HG02852 (cell line): ENCODE data around the gene FAM168A.
"Not testable (repeated sequence)": the region's sequence is repeated elsewhere in the genome, so short reads cannot be mapped to it uniquely, and the experiment has no call there.

Experiments used
- ATAC-seq: cut with Tn5 transposase; IDR thresholded peaks from one replicate; pipeline ENCODE4 v1.9.1; 2021; ENCODE audit warnings: mild to moderate bottlenecking, moderate library complexity; ENCODE audit not compliant: unreplicated experiment

Gene FAM168A

DNA sequence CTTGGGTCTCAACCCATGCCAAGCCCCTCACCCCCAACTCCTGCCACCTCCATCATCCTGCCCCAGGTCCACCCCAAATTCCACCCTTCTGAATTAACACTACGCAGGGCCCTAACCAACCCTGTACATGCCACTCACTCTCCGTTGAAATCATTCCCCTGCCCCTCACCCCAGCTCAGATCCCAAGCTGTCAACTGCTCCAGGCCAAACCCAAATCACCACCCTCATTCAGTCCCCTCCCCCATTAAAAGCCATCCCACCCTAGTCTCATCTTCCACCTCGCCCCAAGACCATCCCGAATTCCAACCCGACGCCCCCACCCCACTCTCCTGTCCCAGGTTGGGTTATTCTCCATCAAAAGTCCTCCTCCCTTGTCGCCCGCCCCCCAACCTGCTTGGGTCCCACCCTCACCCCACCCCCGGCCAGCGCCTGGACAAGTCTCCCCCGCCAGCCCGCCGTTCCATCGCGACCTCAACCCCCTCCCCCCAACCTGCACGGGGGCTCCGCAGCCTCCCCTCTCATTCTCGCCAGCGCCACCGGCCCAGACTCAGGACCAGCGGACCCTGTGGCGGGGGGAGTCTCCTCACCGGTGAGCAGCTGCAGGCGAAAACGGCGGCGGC, 466 bp downstream of the FAM168A start:
- no peak for ATAC-seq

DNA sequence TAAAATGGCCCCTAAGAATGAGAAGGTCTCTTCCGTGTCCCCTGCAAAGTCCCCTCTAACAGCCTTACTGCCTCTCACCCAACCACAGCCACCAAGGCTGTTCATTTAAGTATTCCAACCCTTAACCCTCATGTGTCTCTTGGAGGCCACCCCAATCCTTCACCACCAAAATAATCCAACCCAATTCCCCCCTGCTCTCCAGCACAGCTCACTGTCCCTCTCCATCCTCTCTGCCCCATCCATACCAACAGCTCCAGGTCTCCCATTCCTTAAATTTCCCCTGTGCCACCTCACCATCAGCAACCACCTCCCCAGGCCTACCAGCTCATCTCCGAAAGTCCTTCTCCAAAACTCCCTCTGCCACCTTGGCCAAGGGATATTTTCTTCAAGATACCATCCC, 1.4 kb downstream of the FAM168A start:
- ATAC-seq = no peak

DNA sequence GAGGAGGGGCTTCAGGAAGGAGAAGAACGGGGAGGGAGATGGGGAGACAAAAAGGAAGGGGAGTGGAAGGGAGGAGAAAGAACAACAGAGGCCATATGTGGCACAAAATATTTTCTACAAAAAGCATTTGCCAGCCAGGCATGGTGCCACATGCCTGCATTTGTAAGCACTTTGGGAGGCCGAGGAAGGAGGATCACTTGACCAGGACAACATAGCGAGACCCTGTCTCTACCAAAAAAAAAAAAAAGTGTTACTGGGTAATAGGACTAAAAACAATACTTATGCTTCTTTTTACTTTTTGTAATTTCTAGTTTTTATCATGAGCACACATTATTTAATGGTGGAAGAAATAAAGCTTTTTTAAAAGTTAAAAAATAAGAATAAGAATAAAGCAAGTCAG, 5.3 kb downstream of the FAM168A start:
- ATAC-seq = no peak

DNA sequence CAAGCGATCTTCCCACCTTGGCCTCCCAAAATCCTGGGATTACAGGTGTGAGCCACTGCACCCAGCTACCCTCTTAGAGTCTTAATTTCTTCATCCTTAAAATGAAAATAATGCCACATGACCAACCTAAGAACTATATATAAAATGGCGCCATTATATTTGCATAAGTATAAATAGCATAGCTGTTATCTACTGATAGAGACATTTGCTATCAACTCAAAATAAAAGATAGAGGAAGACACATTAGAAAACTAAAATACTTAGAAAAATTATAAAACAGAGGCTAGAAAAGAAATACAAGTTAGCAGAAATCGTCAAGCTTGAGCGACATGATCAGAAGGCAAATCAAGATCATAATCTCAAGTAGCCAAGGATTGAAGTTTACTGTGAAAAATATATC, 6.2 kb downstream of the FAM168A start:
- ATAC-seq = no peak

DNA sequence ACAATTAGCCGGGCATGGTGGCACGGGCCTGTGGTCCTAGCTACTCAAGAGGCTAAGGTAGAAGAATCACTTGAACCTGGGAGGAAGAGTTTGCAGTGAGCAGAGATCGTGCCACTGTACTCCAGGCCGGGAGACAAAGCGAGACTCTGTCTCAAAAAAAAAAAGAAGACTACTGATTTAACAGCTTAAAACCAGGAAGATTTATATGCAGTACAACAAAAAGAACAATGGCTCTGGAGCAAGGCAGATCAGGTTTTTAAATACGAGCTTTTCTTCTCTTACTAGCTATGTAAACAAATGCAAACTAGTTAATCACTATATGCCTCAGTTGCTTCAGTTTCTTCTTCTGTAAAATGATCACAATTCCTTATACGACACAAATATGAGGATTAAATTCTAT, 6.9 kb downstream of the FAM168A start:
- ATAC-seq = no peak

DNA sequence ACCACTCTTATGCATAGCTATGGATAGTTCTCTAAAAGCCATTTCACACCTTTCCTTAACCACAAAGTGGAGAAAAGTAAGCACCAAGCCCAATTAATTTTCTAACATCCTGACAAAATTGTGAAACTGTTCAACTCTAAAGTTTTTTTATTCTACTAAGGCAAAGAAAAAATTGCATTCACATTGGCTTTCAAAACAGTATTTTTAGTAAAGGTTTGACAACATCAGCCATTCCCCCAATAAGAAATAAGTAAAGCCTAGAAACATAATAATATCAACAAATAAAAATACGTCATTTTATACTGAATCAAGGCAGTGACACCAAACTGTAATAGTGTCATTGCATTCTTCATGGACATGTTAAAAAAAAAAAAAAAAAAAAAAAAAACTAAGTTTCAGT, 11.1 kb downstream of the FAM168A start:
- ATAC-seq = no peak

DNA sequence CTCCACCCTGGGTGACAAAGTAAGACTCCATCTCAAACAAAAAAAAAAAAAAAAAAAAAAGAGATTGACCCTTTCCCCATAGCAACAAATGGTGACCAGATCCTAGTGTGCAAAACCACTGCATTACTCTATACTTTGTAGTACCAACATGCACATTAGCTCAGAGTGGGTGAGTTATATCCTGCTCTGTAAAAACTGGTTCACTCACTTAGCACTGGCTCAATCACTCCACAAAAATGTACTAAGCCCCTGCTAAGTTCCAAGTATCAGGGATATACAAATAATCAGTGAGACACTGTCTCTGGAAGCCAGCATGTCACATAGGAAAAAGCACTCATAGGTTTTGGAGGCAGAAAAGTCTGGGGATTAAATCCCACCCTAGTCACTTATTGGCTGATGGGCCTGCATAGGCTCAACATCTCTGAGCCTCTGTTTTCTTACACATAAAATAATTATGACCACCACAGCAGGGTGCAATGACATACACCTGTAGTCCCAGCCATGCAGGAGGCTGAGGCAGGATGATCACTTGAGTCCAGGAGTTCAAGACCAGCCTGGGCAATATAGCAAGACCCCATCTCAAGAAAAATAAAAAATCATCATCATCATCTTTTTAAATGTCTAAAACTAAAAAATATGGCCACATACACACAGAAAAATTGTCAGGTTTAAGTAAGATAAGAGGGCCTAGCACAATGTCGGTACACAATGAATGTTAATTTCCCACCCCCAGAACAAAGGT, 11.9 kb downstream of the FAM168A start:
- no peak for ATAC-seq

DNA sequence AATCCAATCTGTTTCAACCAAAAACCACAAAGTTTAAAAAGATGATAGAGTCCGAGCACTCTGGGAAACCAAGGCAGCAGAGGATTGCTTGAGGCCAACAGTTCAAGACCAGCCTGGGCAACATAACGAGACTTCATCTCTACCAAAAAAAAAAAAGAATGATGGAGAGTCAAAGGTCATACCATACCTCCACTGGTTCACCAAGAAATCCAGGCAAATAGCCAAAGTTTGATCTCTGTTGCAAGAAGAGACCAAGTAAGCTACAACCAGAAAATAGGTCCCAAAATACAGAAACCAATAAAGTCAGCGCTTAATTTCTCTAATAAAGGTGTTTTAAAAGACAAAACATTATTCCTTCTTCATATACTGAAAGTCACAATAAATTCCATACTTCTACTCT, 13.1 kb downstream of the FAM168A start:
- ATAC-seq = no peak

DNA sequence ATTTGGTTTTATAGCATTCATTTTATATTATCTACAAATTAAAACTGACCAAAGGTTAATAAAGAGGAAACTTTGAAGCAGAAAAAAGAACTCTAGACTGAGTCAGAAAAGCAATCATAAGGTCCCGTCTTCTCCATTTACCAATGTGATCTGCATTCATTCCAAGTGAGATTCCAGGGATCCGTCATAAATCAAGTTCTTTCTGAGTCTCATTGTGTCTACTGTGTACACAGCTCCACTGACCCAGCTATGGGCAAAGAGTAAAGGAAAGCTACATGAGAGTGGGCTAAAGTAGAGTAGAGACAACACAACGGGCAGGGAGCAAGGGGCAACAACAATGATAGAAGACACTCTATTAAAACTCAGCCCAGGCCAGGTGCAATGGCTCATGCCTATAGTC, 15.3 kb downstream of the FAM168A start:
- ATAC-seq = no peak

DNA sequence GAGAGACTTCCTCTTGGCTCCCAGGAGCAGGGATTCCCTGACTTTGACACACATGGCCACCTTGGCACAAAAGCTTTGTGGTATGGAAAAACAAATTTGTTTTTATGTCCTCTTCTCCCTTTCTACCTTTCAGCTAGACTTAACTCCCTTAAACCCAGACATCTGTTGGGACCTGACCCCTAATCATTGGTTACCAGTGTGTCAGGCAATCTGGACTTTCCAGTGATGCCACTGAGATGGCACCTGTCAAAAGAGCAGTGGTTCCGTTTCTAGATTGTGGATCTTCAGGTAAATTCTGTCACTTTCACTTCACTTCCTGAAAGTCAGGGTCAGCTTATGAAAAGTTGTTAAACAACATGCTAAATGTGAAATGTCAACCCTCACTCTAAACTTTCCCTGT, 17.2 kb downstream of the FAM168A start:
- ATAC-seq = not testable (repeated sequence)

DNA sequence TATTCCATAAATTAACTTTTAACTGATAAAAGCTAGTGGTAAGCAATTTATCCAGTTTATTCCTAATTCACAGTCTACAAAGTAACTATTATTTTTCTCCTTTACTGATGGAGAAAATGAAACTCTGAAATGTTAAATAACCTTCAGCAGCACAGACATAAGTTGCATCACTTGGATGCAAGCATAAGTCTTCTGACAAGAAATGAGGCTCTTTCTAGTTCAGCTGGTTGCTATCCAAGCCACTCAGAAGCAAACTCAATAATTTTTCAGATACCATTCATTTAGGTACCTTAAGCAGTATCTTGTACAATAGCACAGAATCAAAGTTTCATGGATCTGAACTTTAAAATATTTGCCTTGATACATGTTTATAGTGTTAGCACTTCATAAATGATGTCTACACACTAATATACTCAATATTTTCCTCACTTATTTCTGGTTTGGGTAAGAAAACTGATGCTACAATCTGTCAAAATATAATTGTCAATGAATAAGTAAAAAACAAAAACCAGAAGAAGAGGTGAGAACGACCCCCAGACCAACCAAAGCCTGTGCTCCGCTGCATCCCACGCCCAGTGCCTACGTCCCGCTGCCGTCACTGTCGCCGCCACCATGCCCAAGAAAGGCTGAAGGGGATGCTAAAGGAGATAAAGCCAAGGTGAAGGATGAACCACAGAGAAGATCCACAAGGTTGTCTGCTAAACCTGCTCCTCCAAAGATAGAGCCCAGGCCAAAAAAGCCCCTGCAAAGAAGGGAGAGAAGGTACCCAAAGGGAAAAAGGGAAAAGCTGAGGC, 18.1 kb downstream of the FAM168A start:
- no peak for ATAC-seq

DNA sequence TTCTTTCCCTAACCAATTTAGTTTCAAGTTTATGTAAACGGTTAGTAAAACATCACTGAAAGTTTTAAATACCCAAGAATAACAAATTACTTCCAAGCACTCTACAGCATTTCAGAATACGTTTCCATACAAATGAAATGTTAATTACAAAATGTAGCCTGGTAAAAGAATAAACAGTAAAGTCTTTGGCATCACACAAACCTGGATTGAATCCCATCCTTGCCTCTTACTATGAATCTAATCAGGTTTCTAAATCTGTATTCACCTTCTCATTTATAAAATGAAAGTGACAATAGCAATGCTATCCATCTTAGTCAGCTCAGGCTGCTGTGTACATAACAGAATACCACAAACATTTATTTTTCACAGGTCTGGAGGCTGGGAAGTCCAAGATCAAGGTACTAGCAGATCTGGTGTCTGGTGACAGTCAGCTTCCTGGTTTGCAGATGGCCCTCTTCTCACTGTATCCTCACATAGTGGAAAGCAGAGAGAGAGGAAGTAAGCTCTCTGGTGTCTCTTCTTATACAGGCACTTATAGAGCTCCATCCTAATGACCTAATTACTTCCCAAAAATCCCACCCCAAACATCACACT, 19.2 kb downstream of the FAM168A start:
- no peak for ATAC-seq

DNA sequence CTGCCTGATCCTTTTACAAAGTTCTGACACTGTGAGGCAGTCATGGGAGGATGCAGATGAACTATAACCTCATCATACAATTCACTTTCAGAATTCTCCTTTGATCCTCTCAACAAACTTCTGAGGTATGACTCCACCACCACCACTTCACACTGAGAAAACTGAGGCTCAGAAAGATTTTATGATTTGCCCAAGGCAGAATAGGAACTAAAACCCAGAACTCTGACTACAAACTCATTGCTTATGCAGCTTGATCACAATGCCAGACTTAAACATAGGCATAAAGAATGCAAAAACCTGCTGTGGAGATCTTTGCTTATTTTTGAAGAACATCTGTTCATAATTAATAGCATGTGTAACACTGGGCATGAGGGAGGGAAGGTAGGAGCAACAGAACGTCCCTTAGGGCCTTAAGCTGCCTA, 20.4 kb downstream of the FAM168A start:
- ATAC-seq = no peak

DNA sequence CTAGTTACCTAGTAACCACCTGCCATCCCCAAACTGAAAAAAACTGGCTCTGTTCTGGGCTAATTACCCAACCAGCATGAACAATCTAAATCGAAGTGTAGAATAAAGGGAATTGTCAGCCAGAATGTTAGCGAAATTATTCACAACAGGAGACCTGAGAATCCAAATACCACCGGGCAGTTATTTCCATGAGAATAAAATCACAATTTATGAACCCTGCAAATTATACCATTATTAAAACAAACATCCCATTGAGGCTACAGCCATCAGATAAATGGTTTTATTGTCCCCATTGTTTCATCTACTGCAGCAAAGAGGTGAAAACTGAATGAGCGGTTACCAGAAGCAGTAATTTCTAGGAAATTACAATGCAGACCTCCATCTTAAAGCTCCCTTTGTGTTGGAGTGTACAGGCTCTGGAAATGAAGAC, 21.7 kb downstream of the FAM168A start:
- ATAC-seq = no peak

DNA sequence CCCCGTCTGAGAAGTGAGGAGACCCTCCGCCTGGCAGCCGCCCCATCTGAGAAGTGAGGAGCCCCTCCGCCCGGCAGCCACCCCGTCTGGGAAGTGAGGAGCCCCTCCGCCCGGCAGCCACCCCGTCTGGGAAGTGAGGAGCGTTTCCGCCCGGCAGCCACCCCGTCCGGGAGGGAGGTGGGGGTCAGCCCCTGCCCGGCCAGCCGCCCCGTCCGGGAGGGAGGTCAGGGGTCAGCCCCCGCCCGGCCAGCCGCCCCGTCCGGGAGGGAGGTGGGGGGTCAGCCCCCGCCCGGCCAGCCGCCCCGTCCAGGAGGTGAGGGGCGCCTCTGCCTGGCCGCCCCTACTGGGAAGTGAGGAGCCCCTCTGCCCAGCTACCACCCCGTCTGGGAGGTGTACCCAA, 25.9 kb downstream of the FAM168A start:
- ATAC-seq = not testable (repeated sequence)

DNA sequence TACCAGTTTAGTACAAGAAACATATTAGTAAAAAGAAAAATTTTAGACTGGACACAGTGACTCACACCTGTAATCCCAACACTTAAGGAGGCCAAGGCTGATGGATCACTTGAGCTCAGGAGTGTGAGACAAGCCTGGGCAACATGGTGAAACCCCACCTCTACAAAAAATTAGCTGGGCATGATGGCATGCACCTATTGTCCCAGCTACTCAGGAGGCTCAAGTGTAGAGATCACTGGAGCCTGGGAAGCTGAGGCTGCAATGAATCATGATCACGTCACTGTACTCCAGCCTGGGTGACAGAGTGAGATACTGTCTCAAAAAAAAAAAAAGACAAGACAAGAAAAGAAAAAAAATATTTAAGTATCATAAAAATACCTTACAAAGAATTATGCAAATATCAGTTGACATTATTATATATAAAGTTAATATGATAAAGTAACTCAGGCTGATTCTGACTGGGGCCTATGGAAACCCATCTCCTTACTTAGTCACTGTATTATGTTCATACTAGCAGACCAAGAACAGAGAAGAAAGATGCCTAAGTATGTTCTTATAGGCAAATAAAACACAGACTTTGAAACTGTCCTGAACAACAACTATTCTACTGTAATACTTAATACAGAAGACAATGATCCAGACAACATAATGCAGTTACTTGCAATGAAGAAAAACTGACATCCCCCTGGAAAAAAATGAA, 27.3 kb downstream of the FAM168A start:
- no peak for ATAC-seq

DNA sequence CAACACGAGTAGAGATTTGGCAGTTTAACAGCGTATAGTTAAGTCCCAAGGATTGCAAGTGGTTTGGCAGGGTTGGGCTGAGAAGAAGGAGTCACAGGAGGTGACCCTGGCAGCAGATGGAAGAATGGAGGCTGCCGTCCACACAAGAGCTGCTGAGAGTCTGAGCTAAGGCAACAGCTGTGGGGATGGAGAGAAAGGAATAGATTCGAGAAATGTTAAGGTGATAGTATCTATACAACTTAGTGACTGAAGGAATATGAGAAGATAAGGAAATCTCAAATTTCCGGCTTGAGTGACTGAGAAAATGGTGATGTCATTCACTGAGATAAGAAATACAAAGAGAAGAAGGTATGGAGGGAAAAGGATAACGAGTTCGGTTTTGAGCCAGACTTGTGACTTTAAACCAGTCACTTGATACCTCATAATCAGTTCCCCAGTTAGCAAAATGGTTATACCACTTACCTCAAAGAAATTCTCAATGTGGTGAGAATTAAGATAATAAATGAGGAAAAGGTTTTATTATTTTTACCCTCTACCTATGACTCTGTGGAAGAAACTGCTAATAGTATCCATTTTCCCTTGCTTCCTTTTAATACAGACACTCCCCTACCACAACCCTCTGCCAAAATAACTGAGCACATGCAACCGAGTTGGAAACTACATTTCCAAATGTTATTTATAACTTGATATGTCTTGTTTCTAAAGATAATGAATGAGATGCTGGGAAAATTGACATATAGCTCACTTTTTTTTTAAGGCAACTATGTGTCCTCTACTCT, 30.7 kb downstream of the FAM168A start:
- ATAC-seq = no peak

DNA sequence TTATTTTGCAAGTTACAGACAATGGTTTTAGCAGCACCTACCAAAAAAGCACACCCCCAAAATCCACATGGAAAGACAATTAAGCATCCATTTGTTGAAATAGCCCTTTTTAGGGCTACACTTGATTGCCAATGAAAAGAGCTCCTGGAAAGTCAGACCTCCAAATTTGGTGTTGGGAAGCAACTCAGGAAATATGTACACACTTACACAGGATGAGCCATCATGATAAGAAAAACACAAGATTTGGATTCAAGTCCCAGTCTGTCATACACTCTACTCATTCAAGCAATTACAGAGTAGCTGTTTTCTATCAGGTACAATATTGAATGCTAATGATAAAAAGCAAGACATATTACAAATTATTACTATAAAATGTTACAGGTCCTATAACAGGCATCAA, 31.5 kb downstream of the FAM168A start:
- ATAC-seq = no peak

DNA sequence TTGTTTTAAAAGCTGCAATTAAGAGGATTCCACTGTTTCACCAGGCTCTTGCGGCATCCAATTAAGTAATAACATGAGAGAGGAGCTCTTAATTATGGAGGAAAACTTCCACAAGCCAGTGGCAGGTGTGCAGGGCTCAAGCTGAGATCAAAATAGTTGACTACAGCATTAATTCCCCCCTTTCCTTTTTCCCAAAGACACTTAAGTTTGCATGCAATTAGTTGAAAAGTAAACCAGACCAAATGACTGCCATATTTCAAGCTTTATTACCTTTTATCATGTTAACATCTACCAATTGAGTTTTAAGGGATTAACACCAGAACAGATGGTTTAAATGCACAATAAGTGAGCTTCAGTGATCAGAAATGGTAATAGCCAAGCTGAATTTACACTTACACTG, 32.1 kb downstream of the FAM168A start:
- no peak for ATAC-seq

DNA sequence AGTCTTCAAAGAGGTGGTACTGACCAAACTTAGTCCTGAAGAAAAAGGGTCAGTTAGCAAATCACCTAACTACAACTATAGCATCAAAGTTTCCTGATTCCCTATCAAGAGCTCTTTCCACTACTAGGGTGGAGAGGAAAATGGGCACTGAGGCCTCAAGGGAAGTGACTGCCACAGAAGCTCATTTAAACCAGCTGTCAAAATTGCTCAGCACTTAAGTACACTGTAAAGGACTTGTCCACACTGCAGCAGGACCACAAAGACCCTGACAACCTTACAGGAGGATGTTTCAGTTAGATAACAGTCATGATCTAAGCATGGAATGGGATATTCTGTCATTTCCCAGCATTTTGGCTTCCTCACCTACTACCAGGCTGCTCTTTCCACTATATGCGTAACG, 33.0 kb downstream of the FAM168A start:
- ATAC-seq = no peak
